Myocyte (in vitro differentiated cells): ENCODE results near the gene WIPF2. TPM values are rescaled to one million over a fixed set of nuclear protein-coding genes. Genes with fewer than 3 reads are reported as not detected.

Experiments
- DNase-seq: peaks from one replicate; pipeline ENCODE4 v3.0.0-alpha.2; 2012; ENCODE audit warnings: low read depth
- microRNA-seq: library from miRNA; unstranded; fragments of <30 nt; microRNA quantifications from one replicate; pipeline ENCODE4, GENCODE V29; 2016
- total RNA-seq: library from RNA; depleted of rRNA; stranded (reverse); fragments of >200 nt; gene quantifications from 2 replicates; pipeline ENCODE4 v1.2.3, GENCODE V29; 2014

The WIPF2 gene
- total RNA-seq, 1 donor from 2014 or later, result 3.8 TPM

DNA sequence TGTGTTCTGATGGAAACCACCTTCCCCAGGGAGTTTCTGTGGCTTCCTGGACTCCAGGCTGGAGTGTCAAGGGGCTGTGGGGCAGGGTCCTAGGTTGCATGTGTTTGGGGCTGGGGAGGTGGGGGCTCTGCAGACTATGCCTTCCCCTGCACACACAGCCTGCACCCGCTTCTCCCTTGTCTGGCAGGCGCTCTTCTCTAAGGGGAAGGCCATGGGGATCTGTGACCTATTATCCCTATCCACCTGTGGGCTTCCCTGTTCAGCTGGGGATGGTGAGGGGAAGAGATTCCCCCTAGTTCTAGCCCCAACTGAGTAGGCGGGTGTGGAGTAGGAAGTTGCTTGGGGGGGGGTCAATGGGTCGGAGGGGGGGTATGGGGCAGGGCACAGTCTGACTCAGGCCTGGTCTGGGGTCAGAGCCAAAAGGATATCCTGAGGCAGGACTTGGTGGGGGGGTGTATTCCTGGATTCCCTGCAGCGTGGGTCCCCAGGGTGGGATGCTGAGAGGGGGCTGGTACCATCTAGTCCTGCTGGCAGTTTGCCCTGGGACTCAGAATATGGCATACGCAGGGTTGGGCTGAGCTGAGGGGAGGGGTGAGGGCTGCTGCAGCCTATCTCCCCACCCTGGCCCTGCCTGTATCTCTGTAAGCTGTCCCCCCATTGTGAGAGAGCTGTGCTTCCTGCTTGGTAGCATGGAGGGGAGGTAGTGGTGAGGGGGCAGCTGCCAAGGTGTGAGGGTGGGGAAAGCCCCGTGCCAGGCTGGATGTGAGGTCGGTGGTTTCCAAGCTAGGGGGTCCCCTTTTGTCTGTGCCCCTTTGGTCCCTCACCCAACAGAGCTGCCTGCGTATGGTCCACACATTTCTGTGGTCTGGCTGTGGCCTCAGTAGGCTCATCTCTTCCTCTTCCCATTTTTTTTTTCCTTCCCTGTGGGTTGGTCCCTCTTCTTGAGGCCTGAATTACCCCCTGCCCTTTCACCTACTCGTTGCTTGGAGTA lies 104.6 kb downstream of the WIPF2 start:
- DNase-seq, result peak; percentile 43

DNA sequence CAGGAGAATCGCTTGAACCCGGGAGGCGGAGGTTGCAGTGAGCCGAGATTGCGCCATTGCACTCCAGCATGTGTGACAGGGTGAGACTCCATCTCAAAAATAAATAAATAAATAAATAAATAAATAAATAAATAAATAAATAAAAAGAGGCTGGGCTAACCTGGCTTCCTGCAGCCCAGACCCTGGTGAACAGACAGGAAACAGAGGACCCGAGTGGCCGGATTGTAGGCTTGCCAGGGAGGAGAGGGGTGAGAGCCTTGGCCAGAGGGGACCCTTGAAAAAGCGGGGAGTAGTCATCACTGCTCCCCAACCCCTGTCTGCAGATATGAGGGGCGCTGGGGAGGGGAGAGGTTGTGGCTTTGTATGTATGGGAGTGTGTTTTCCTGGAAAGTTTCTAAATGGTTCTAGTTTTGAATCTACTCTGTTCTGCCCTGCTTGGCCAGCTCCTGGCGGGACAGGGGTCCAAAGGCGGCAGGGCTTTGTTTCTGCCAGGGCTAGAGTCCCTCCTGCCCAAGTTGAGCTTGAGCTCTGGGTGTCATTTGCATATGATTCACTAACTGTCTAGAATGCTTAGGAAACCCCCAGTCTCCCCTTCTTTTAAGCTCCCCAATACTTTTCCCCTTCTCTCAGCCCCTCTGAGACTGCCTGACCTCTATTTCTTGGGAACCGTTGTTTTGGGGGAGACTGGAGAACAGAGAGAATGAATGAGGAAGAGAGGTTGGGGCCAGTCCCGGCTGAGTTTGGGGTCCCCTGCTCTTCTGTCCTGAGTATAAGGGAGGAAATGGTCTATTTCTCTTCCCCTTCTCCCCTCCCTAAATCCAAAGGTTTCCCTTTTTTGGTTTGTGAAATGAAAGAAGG lies 106.3 kb downstream of the WIPF2 start:
- no peak for DNase-seq

DNA sequence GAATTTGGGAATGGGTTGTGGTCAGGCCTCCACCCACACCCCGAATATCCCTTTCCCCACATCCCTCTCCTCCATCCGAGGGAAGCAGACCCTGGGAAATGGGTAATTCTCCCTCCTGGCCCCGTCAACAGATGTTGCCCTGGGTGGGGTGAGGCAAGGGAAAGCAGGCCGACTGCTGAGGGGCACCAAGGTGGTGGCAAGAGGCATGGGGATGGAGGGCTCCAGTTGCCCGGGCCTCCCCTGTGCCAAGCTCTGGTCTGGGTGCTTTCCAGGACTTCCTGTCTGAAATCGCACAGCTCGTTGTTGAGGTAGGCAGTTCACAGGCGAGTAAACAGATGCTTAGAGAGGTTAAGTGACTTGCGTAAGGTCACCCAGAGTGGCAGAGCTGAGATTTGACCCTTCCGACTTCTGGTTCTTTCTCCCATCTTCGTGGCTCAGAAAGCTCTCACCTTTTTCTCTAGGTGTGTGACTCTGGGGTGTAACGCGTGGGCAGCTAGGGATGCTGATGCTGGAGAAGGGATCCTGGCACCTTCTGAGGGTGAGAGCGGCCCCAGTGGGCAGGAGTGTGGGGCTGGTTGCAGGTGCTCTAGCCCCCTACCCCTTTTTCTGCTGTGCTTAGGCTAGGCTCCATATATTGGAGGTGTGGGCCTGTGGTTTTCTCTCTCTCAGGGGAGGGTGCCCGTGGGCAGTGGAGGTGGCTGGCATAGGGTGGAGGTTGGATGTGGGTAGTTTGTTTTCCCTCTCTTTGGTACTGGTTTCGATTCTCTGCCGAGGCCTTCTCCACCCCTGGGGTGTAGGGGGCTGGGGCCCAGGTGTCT lies 107.1 kb downstream of the WIPF2 start:
- no peak for DNase-seq

DNA sequence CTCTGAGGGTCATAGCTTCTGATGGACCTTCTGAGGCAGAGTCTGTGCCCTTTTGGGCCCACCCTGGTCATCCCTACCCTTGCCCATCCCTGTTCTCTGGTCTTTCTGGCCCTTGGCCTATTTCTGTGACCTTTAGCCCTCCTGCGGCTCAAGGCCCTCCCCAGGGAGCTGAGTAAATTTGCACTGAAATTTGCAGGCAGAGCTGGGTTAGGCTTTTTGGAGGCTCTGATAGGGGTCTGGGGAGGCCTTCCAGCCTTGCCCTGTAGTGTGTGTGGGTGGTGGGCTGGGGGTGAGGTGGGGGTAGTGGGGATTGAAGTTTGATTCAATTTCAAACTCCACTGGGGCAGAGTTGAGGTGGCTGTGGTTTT lies 107.7 kb downstream of the WIPF2 start:
- DNase-seq, result peak; percentile 48

DNA sequence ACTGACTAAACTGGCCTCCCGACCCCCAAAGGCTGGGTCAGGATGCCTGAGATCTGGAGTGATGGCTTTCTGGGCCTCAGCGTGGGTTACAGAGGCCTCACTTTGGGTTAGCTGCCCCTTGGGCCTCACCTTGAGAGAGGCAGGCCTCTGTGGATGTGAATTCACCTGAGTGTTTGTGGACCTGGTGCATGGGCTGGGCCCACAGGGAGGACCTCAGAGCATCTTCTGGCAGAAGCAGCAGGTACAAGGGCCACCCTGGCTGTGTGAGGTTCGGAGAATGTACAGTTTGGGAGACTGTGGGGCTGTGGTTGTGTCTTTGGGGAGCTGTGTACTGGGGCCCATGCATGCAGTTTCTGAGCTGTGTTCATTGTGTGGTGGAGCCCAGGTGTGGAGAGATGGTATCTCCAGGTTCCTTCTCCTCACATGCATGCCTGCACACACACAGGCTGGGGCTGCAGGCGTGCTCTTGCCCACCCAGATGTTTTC lies 108.2 kb downstream of the WIPF2 start:
- DNase-seq, result no peak

DNA sequence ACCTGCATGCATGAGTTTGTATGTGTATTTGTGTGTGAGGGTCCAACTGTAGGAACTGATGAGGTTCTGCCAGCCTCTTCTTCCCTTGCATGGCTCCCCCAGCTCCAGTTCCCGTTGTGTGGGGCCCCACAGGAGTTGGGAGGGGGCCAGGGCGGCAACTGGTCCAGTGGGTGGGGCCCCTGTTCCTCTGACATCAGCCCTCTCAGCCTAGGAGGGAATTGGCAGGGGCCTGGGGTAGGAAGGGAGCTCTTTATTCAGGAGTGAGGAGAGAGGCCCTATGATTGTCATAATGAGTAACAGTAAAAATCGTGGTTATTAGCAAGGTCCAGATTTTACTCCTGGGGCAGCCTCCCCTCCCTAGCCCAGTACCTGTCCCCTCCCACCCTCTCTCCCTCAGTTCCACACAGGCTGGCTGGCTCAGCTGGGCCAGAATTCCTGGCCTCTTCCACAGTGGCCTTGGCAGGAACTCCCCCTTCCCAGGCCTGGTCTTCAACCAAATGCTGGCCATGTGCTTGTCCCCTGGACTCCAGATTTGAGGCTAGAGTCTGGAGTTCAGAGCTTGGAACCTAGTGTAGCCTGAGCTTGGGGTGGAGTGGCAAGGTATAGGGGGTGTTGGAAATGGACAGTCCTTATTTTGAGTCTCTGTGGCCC lies 108.8 kb downstream of the WIPF2 start:
- DNase-seq, result no peak

DNA sequence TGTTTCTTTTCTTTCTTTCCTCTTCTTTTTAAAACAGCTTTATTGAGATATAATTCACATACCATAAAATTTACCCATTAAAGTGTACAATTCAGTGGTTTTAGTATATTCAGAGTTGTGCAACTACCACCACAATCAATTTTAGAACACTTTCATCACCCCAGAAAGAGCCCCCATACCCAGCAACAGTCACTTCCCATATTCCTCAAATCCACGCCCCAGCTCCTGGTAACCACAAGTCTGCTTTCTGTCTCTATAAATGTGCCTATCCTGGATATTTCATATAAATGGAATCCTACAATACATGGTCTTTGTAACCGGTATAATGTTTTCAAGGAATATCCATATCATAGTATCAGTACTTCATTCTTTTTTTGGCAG lies 109.3 kb downstream of the WIPF2 start:
- DNase-seq, result no peak

DNA sequence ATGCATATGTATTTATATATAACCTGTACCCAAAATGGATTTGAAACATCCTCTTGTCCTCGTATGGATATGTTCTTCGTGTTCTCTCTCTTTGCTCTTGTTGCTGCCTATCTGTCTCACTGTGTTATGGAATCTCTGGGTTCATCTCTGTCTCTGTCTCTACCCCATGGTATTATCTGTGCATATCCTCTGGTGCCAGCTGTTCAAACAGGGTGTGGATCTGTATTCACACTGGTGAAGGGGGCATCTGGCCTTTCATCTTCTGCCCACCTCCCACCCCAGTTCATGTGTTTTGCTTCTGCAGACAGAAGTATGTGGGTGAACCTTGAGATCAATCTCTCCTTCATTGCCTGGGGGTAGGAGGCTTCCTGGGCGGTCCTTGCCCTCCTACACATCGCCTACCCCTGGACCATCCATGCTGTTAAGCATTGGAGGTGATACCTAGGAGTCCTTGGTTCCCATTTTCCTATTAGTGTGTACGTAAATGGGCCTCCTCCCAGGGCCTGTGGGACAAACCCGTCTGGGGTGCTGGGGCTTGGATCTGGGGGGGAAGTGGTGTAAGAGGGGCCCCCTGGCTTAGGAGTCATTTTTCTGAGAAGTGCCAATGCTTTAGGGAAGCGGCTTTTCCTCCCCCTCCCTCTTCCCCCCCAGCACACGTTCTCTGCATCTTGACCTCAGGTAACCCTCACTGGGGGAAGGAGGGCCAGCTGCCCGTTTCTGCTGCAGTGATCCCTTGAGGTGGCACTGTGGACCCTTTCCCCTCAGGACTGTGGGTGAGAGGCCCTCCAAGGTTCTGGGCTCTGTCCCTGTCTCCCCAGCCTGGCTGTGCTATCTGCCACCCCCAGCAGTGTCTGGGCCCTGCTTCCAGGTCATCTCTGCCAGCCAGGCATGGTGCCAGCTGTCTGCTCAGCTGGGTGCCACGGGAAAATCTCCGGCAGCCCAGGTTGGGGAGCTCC lies 111.0 kb downstream of the WIPF2 start:
- no peak for DNase-seq

DNA sequence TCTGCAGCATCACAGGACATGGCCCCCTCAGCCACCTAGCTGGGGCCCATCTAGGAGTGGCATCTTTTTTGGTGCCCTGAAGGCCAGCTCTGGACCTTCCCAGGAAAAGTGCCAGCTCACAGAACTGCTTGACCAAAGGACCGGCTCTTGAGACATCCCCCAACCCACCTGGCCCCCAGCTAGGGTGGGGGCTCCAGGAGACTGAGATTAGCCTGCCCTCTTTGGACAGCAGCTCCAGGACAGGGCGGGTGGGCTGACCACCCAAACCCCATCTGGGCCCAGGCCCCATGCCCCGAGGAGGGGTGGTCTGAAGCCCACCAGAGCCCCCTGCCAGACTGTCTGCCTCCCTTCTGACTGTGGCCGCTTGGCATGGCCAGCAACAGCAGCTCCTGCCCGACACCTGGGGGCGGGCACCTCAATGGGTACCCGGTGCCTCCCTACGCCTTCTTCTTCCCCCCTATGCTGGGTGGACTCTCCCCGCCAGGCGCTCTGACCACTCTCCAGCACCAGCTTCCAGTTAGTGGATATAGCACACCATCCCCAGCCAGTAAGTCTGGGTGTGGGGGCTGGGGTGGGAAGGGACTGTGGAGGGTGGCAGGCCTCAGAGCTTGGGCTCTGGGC lies 111.9 kb downstream of the WIPF2 start:
- no peak for DNase-seq

DNA sequence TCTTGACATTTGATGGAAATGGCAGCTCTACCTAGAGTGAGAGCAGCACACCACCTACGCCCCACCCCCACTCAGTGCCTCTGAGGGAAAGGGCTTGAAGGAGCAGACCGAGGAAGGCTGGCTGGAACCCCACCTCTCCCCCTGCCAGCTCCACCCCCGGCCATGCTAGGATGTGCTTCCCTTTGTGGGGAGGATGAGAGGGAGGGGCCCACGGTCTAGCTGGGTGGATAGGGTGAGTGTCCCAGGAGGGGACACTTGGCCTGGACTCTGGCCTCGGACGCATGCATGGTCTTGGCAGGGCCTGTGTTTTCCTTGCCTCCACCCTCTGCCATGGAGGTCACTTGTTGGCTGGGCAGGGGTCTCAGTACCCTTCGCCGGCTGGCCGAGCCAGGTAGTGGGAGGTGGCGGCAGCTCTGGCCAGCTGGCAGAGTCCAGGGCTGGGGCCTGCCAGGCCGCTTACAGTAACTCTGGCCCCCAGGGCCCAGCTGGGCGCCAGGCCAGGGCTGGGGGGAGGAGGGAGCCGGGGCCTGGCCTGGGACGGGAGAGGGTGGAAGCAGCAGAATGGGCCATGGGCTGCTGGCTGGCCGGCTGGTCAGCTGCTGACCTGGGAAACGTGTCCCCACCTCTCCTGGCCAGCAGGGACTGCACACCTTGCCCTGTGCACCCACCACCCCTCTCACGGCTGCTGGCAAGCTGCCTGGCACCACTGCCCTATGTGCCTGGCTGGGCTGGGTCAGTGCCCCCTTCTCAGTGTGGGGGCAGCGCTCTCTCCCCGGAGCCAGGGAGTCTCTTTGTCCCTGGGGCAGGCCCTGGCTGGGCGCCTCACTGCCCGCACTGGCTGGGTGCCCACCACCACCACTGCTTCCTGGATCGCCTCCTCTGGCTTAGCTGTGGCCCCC lies 112.9 kb downstream of the WIPF2 start:
- DNase-seq, result peak; percentile 77

Small RNAs within 50 kb of the gene (microRNA-seq; reads per million reads assigned to microRNA genes)
- gene MIR6867, result not detected

Other genes with a start within 250 kb of the WIPF2 start
- gene PSMD3, start 238.5 kb upstream of the WIPF2 start, total RNA-seq, result 171 and 186 TPM in 2 replicates
- 0.10 and 0.11 TPM in 2 replicates for gene CSF3, start 203.9 kb upstream of the WIPF2 start, total RNA-seq
- gene MED24, start 164.9 kb upstream of the WIPF2 start, total RNA-seq, result 88.7 and 90.0 TPM in 2 replicates
- gene THRA, start 156.3 kb upstream of the WIPF2 start, total RNA-seq, result 52.5 and 61.1 TPM in 2 replicates
- gene NR1D1, start 118.7 kb upstream of the WIPF2 start, total RNA-seq, result 9.5 and 10.8 TPM in 2 replicates
- gene MSL1, start 97.3 kb upstream of the WIPF2 start, total RNA-seq, result 104 and 111 TPM in 2 replicates
- gene CASC3, start 78.8 kb upstream of the WIPF2 start, total RNA-seq, result 35.0 and 49.0 TPM in 2 replicates
- 1.1 and 1.9 TPM in 2 replicates for gene RAPGEFL1, start 41.8 kb upstream of the WIPF2 start, total RNA-seq
- 2.6 and 3.8 TPM in 2 replicates for gene CDC6, start 68.6 kb downstream of the WIPF2 start, total RNA-seq
- 37.2 and 39.2 TPM in 2 replicates for gene RARA, start 89.9 kb downstream of the WIPF2 start, total RNA-seq
- not detected in 2 replicates for gene GJD3, start 145.4 kb downstream of the WIPF2 start, total RNA-seq
- 2.2 and 2.3 TPM in 2 replicates for gene TOP2A, start 198.6 kb downstream of the WIPF2 start, total RNA-seq
- 37.4 and 41.3 TPM in 2 replicates for gene IGFBP4, start 224.1 kb downstream of the WIPF2 start, total RNA-seq